ENCODE results near the gene GIGYF2.
"Not testable (repeated sequence)": the region's sequence is repeated elsewhere in the genome, so short reads cannot be mapped to it uniquely, and the experiment has no call there.

- not testable (repeated sequence) for TF ChIP-seq CTCF (CRISPR knock-in tag; IDR thresholded peaks at IDR 0.05); MXI1 (IDR thresholded peaks at IDR 0.05; ENCODE audit: borderline replicate concordance, low read depth, low read length); IRF2 (CRISPR knock-in tag; IDR thresholded peaks at IDR 0.05); NCOR1 (IDR thresholded peaks at IDR 0.05; ENCODE audit: borderline replicate concordance, low read length)
Observed at GRCh38 chr2:232907718-232908085, 210.6 kb downstream of the GIGYF2 start.
